Smooth muscle cell (in vitro differentiated cells): ENCODE results near the gene UVRAG. TPM values are rescaled to one million over a fixed set of nuclear protein-coding genes. Genes with fewer than 3 reads are reported as not detected.

Source experiments
- DNase-seq: peaks from one replicate; lab custom pipeline; 2025; ENCODE audit not compliant: unreplicated experiment; lab: John Stamatoyannopoulos, UW
- H2AFZ ChIP-seq: fragments of 200-600 bp; sonication (generic); 2 replicates; pipeline ENCODE4 v1.6.0; 2016; ENCODE audit warnings: antibody characterized with exemption, low read depth, mild to moderate bottlenecking
- H3F3A ChIP-seq: fragments of 200-600 bp; sonication (generic); 2 replicates; pipeline ENCODE4 v1.6.0; 2017; ENCODE audit warnings: antibody characterized with exemption, low read depth
- H3K27ac ChIP-seq: fragments of 200-600 bp; sonication (generic); 2 replicates; pipeline ENCODE4 v1.5.1; 2016; ENCODE audit warnings: low read depth, mild to moderate bottlenecking
- H3K27me3 ChIP-seq: fragments of 200-600 bp; sonication (generic); 2 replicates; pipeline ENCODE4 v1.6.1; 2016; ENCODE audit warnings: low read depth, mild to moderate bottlenecking
- H3K36me3 ChIP-seq: fragments of 200-600 bp; sonication (generic); 2 replicates; pipeline ENCODE4 v1.5.1; 2016; ENCODE audit warnings: low read depth
- H3K4me1 ChIP-seq: fragments of 200-600 bp; sonication (generic); 2 replicates; pipeline ENCODE4 v1.5.1; 2016; ENCODE audit warnings: low read depth
- H3K4me2 ChIP-seq: fragments of 200-600 bp; sonication (generic); 2 replicates; pipeline ENCODE4 v1.6.0; 2016; ENCODE audit warnings: mild to moderate bottlenecking
- H3K4me3 ChIP-seq: fragments of 200-600 bp; sonication (generic); 2 replicates; pipeline ENCODE4 v1.5.1; 2016; ENCODE audit warnings: mild to moderate bottlenecking
- H3K79me2 ChIP-seq: fragments of 200-600 bp; sonication (generic); 2 replicates; pipeline ENCODE4 v1.6.0; 2016; ENCODE audit warnings: low read depth, mild to moderate bottlenecking
- H3K9ac ChIP-seq: fragments of 200-600 bp; sonication (generic); 2 replicates; pipeline ENCODE4 v1.6.0; 2016; ENCODE audit warnings: low read depth
- H3K9me3 ChIP-seq: fragments of 200-600 bp; sonication (generic); replicated peaks from 2 replicates; pipeline ENCODE4 v1.5.1; 2016; ENCODE audit warnings: low read depth
- H4K20me1 ChIP-seq: fragments of 200-600 bp; sonication (generic); 2 replicates; pipeline ENCODE4 v1.6.0; 2016; ENCODE audit warnings: low read depth
- WGBS: methylation state at CpG from one replicate; pipeline ENCODE4 v1.1.7; 2016; ENCODE audit warnings: low lambda C conversion rate; 5-methylcytosine and 5-hydroxymethylcytosine counted together
- polyA plus RNA-seq: library from polyadenylated mRNA; unstranded; fragments of >200 nt; fragmentation: Nextera tagmentation; extraction: Ambion mirVana; gene quantifications from 2 replicates; pipeline ENCODE4 v1.2.1, GENCODE V29; 2016
- total RNA-seq: library from RNA; depleted of rRNA; stranded (reverse); fragments of >200 nt; gene quantifications from 2 replicates; pipeline ENCODE4 v1.2.3, GENCODE V29; 2014
- TF ChIP-seq, protein P1 (sequence below): fragments of 200-600 bp; sonication (generic); IDR thresholded peaks from 2 replicates; pipeline ENCODE4 v1.5.1; 2017; ENCODE audit warnings: borderline replicate concordance, mild to moderate bottlenecking, antibody characterized with exemption; ENCODE audit not compliant: insufficient read depth, poor library complexity, severe bottlenecking

The UVRAG gene
- total and polyA plus RNA-seq, 2 experiments from 2014 or later: 12.9 to 20.2 TPM

- peaks cover 3% of the 10 kb centered on the region for H3F3A ChIP-seq
- TF ChIP-seq, protein P1, sequence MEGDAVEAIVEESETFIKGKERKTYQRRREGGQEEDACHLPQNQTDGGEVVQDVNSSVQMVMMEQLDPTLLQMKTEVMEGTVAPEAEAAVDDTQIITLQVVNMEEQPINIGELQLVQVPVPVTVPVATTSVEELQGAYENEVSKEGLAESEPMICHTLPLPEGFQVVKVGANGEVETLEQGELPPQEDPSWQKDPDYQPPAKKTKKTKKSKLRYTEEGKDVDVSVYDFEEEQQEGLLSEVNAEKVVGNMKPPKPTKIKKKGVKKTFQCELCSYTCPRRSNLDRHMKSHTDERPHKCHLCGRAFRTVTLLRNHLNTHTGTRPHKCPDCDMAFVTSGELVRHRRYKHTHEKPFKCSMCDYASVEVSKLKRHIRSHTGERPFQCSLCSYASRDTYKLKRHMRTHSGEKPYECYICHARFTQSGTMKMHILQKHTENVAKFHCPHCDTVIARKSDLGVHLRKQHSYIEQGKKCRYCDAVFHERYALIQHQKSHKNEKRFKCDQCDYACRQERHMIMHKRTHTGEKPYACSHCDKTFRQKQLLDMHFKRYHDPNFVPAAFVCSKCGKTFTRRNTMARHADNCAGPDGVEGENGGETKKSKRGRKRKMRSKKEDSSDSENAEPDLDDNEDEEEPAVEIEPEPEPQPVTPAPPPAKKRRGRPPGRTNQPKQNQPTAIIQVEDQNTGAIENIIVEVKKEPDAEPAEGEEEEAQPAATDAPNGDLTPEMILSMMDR: no peak
- no peaks in the 10 kb centered on the region for H3K27me3 ChIP-seq
- no peaks in the 10 kb centered on the region for H3K36me3 ChIP-seq
- H3K9ac ChIP-seq: no peak overlapping the region
- H3K27ac ChIP-seq: no peak overlapping the region
- H3K4me3 ChIP-seq: no peak overlapping the region
- WGBS: 50% methylated on average over 3 of the region's 3 CpGs
- H4K20me1 ChIP-seq: peaks cover 22% of the 10 kb centered on the region
- H3K4me1 ChIP-seq: peaks cover 9% of the 10 kb centered on the region
- H3K9me3 ChIP-seq: no peaks in the 10 kb centered on the region
- DNase-seq: no peak
- no peak overlapping the region for H2AFZ ChIP-seq
- peaks cover 2% of the 10 kb centered on the region for H3K79me2 ChIP-seq
- H3K4me2 ChIP-seq: peak overlapping the region; percentile 28
These were observed 43.6 kb downstream of the UVRAG start for GRCh38 chr11:75858613-75859012.

- peaks cover 3% of the 10 kb centered on the region for H3F3A ChIP-seq
- peaks cover 26% of the 10 kb centered on the region for H4K20me1 ChIP-seq
- no peaks in the 10 kb centered on the region for H3K27me3 ChIP-seq
- no peak overlapping the region for H3K27ac ChIP-seq
- no peaks in the 10 kb centered on the region for H3K9me3 ChIP-seq
- H3K4me3 ChIP-seq: no peak overlapping the region
- DNase-seq: no peak
- H2AFZ ChIP-seq: no peak overlapping the region
- H3K9ac ChIP-seq: no peak overlapping the region
- TF ChIP-seq, protein P1: no peak
- H3K4me2 ChIP-seq: no peak overlapping the region
- WGBS: 98% methylated on average over 2 of the region's 2 CpGs
- peaks cover 2% of the 10 kb centered on the region for H3K79me2 ChIP-seq
- no peaks in the 10 kb centered on the region for H3K36me3 ChIP-seq
- H3K4me1 ChIP-seq: peaks cover 9% of the 10 kb centered on the region
These were observed 44.6 kb downstream of the UVRAG start for GRCh38 chr11:75859614-75860013.

- no peaks in the 10 kb centered on the region for H3K9me3 ChIP-seq
- no peak overlapping the region for H3K4me3 ChIP-seq
- peaks cover 9% of the 10 kb centered on the region for H3K4me1 ChIP-seq
- H3K36me3 ChIP-seq: no peaks in the 10 kb centered on the region
- 95% methylated on average over 2 of the region's 2 CpGs for WGBS
- H3K9ac ChIP-seq: no peak overlapping the region
- H3K4me2 ChIP-seq: no peak overlapping the region
- no peaks in the 10 kb centered on the region for H3K27me3 ChIP-seq
- H2AFZ ChIP-seq: no peak overlapping the region
- no peak overlapping the region for H3K27ac ChIP-seq
- peaks cover 3% of the 10 kb centered on the region for H3F3A ChIP-seq
- TF ChIP-seq, protein P1: no peak
- H4K20me1 ChIP-seq: peaks cover 38% of the 10 kb centered on the region
- DNase-seq: no peak
- H3K79me2 ChIP-seq: no peaks in the 10 kb centered on the region
These were observed 47.4 kb downstream of the UVRAG start for GRCh38 chr11:75862437-75862836.

DNA sequence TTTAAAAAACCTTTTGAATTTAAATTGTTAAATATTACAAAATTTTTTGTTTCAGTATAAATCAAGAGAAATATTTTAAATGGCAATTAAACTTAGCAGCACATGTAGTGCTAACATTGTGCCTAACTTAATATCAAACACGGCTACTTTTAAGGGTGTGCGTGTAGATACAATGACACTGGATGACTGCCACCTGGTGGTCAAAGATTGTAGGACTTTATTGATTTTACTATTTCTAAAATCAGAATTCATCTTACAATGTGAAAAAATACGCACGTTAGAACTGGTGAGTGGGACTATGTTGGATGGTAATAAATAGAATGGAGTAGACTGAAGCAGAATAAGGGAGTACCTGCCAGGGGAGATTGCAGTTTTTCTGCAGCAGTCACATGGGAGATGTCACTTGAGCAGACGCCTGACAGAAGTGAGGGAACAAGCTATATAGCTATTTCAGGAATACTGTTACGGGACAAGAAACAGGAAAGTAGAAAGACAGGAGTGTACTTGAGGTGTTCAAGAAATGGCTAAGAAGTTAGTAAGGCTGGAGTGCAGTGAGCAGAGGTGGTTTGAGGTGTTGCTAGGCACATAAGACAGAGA, 52.9 kb downstream of the UVRAG start:
- no peak overlapping the region for H3K4me2 ChIP-seq
- H3K27ac ChIP-seq: no peak overlapping the region
- H3K27me3 ChIP-seq: no peaks in the 10 kb centered on the region
- DNase-seq: no peak
- peaks cover 6% of the 10 kb centered on the region for H3K4me1 ChIP-seq
- H2AFZ ChIP-seq: no peak overlapping the region
- H4K20me1 ChIP-seq: peaks cover 57% of the 10 kb centered on the region
- no peak overlapping the region for H3K9ac ChIP-seq
- H3K9me3 ChIP-seq: no peaks in the 10 kb centered on the region
- H3K36me3 ChIP-seq: no peaks in the 10 kb centered on the region
- 46% methylated on average over 6 of the region's 6 CpGs for WGBS
- no peaks in the 10 kb centered on the region for H3K79me2 ChIP-seq
- TF ChIP-seq, protein P1: peak; percentile 81
- no peak overlapping the region for H3K4me3 ChIP-seq
- peaks cover 3% of the 10 kb centered on the region for H3F3A ChIP-seq
